LoVo (cell line): ENCODE results near the gene FLII.

ENCODE experiments used
- DNase-seq: peaks from one replicate; pipeline ENCODE4 v3.0.0-alpha.2; 2016; ENCODE audit warnings: low spot score

The FLII gene

DNA sequence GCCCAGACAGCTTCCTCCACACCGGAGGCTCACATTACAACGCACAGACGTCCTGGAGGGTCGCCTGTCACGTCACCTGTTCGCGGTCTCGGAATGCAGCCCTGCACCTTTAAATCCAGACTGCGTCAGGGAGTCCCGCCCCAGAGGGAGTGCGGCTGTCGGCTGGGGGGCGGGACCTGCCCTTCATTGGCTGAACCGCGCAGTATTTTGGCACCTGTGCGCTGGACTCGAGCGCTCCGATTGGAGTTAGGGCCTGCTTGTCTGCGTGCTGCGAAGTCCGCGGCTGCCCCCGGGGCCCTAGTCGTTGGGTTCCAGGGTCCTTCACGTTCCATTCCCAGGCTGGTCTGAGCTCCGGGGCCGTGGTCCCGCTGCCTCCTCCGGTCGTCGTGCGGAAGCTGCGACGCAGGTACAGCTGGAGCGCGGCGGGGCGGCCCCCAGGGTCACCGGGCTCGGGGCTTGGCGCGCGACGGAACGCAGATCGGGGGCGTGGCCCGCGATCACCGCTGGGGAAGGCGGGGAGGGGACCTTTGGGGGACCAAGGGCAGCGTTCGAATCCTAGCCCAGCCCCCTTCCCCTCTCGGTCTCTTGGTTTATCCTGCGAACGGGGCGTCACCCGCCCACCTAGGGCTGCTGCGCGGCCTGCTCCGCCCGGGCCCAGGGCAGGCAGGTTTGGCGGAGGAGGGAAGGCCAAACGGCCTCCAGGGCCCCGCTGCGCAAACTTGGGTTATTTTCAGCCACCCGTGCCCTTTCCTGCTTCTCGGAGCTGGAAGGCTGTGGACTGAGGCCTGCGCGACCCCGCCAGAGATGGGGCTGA is 2.0 kb upstream of the FLII start, which contains the start of gene MIEF2:
MIEF2 (plus strand) TSS at position 331 of the 814 bp plus-strand sequence. CDS start 2,059 bp downstream, outside the sequence.
- peak; percentile 96 for DNase-seq

DNA sequence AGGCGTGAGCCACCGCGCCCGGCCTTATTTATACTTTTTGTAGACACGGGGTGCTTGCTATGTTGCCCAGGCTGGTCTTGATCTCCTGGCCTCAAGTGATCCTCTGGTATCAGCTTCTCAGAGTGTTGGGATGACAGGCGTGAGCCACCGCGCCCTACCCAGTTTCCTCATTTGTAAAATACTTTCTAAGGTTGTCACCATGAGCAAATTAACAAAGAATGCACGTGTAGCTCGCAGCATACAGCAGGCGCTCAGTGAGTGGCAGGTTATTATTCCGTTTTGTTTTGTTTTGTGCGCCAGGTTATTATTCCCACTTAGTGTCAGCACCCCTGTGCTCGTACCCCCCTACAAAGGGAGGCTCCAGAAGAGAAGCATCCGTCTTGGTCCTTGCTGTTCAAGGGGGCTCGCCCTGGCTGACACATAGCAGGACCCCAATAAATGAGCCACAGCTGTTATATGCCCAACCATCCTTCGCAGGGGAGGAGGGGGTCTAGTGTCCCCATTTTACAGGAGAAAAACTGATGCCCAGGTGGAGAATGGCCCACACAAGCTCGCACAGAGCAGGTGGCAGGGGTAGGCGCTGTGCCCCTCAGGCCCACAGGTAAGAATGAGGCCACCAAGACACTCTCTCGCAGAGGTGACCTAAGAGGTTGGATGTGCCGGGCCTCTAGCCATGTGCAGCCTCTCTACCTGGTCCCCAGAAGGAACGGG is 1.2 kb upstream of the FLII start:
- peak; percentile 72 for DNase-seq

DNA sequence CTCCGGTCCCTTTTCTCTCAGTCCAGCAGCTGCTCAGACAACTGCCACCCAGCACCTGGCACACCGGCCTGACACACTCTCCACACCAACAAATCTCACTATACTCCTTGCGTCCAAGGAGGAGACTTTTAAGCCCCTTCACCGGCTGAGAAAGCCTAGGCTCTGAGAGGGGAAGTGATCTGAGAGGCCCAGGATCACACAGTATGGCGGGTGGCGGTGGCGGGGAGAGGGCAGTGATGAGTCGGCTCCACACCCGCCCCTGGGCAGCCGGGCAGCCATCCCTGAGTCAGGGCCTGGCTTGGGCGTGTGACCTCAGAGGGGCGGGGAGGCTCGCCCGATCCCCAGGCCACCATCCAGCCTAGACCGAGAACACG is 569 bp downstream of the FLII start:
- DNase-seq = peak; percentile 73

DNA sequence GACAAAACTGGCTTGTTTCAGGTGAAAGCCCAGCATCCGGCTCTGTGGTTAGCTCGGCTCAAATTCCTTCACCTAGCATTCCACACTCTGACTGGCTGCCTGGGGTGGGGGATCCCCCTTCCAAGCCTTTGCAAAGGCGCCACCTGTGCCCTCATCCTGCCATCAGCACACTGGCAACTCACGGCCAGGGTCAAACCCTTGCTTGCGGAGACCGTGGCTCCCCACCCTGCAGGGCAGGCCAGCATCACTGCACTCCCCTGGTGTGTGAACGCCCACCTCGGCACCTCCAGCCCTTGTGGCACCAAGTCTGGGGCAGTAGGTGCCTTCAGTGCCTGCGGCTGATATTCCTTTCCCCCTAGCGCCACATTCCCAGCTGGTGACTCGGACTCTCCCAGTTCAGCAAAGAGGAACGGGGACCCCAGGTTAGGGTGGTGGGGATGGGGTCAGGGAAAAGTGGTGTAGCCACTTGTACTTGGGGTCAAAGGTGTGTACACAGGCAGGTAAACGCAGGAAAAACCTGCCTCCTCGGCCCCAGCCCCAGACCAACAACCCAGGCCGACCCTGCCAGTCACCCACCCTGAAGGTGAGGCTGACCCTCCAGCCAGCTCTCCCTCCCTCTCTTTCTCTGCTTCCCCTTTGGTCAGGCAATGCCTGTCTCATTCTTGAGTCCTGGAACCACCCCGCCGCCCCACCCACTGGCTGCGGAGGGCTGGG is 1.1 kb downstream of the FLII start:
- peak; percentile 60 for DNase-seq

DNA sequence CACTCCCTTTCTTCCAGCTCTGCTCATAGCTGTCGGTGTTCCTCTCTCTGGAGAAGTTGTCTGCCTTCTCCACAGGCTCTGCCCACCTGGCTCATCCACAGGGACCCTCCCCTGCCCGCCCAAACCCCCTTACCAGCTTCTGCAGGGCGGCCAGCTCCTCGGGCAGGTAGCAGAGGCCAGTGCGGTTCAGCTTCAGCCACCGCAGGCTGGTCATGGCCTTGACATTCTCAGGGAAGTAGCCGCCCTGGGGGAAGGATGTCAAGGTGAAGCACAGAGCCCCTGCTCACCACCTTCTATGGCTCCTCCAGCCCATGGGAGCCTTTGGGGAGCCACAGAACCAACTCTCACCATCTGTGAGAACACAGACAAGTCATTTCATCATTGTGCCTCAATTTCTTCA is 1.8 kb downstream of the FLII start:
- no peak for DNase-seq

DNA sequence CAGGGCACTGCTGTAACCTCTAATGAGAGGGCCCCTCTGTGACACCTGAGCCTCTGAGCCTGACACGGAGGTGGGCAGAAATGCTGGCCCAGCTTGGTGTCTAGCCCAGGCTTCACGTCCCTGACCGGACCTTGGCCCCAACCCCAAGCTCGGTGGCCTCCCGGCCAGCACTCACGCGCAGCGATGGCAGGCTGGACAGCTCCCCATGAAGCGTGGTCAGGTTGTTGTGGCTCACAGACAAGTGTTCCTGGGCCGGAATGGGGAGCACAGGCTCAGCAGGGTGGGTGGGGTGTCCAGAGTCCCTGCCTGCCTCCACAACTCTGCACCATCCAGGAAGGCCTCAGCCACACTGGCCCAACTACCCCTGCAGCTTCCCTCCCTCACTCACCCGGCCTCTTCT is 2.2 kb downstream of the FLII start:
- no peak for DNase-seq

DNA sequence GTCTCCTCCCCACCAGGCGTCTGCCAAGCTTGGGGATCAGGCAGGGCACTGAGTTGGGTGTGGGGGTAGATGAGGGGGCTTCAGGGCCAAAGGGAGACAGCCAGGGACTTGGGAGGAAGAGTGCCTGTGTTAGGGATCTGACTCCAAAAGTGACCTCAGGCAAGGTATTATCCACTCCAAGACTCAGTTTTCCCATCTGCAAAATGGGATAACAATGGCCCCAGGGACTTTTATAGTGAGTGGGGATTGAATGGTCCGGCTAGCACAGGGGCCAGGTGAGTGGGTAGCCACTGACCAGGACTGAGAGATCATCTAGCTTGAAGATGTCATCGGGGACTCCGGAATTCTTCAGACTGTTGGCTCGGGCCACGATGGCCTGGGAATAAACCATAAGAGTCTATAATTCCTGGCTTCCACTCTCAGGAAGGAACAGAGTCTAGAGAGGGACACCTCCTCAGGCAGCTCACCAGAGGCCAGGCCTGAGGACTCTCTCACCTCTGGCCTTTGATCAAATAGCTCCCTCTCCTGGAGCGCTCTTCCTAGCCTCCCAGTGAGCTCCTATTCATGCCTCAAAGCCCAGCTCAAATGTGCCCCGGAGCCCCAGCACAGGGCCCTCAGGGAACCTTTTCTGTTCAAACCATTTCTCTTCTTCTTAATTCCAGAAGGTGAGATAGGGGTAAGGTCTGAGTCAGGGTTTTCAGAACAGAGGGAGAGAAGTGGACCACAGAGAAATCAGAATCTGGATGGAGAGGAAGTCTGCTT is 3.5 kb downstream of the FLII start:
- no peak for DNase-seq

DNA sequence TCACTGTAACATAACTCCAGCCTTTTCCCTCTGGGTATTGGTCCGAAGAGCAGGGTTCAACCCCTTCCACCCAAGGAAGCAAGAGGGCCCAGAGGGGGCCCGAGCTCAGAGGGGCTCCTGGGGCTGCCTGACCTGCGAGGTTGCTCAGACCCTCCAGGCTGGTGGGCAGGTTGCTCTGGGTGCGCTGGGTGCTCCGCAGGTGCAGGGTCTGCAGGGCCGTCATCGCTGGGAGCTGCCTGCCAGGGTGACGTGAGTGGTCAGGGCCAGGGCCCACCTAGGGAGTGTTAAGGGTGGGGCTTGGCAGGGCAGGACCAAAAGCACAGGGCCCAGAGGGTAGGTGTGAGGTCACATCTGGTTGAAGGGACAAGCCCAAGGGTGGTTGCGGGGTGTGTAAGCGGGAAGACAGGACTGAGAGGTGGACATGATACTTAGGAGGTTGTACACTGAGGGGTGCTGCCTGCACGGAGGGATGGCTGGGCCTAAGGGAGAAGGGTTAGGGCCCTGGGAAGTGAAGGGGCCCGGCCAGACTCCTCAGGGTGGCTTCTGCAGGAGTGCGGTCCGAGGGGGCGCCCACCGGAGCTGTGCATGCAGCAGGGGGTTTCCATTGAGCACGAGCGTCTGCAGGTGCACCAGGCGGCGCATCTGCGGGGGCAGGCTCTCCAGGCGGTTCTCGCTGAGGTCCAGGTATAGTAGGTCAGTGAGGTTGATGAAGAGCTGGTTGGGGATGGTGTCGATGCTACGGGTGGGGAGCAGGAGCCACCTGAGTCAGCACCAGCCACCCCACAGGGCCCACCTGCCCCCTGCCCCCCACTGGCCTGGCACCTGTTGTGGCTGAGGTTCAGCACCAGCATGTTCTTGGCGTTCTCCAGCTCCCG is 4.4 kb downstream of the FLII start:
- DNase-seq = no peak

DNA sequence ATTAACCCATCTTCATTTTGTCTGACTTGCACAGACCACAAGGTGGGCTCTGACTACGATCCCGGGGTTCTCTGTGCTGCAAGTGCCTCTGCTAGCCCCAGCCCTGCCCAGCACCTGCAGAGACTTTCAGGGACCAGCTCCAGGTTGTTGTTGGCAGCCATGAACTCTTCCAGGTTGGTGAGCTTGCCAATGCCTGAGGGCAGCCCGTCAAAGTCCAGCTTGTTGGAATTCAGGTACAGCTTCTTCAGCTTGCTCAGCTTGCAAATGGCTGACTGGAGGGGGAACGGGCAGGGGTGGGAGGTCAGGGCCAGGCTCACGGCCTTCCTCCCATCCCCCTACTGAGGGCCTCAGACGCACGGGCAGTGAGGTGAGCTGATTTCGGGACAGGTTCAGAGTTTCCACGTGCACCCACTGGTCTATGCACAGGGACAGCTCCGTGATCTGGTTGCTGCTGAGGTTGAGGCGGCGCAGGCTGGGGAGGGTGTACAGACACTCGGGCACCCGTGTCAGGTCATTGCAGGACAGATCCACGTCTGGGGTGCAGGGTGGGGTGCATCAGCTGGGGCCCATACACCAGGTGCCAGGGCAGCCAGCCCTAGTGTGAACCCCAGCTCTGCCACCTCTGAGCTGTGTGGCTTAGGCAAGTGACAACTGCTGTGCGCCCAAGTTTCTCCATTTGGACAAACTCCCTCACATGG is 5.2 kb downstream of the FLII start:
- DNase-seq = no peak

DNA sequence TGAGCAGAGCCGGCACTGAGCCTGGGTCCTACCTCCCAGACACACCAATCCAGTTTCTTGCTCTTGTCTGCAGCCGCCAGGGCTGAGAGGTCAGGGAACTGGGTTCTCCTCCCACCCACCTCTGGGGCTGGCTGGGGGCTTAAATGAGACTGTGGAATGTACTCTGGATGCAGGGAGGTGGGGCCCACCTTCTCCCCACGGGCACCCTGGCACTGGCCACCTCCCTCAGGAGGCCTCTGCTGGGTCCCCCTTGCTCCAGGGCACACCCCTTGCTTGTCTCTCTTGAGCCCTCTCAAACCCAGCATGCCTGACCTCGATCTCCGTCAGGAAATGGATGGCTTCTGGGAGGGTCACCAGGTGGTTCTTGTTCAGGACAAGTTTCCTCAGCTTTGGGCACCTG is 6.4 kb downstream of the FLII start:
- no peak for DNase-seq

DNA sequence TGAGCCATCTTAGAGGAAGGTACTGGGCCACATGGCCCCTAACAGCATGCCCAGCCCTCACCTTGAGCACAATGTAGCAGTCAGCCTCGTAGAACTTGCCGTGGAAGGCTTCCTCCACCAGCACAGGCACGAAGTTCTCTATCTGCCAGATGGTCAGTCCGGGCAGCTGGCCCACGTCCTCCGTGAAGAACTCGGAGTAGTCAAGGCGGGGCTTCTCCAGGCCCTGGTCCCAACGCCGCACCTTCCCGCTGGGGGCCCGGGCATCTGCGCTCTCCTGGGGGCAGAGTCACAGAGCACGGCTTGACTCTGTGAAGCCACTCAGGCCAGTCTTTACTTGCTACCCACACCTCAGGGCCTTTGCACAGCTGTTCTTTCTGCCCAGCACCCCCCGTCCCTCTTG is 7.3 kb downstream of the FLII start:
- DNase-seq = no peak

DNA sequence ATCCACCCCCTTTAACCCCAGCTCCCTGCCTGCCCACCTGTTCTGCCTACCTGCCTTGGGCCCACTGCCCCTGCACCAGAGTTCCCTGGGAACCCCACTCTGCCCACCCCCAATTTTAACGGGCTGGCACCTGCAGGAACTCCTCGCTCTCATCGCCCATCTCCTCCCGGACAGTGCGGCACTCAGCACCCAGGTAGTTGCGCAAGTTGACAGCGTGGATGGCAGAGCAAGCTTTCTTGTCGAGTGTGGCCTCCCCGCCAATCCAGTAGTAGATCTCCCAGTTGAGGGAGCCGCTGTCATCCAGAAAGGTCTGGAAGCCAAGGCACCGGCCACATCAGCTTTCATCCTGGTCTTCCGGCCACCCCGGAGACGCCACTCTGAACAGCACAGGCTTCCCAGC is 7.8 kb downstream of the FLII start:
- DNase-seq = no peak

DNA sequence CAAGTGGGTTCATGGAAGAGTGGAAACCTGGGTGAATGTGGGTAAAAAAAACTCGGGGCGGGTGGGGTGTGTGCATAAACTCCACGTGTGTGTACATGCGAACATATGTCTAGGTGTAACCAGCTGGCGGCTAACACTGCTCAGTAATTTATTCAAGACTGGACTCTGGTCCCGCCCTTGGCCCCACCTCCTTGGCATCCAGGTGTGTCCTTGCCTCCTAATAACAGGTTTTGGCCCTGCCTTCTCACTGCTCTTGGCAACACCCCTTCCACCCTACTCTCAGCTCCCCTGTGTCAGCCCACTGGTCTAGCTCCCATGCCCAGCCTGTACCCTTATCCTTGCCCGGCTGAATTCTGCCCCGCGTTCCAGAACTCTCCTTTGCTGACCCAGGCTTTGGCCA is 8.3 kb downstream of the FLII start:
- DNase-seq = no peak

DNA sequence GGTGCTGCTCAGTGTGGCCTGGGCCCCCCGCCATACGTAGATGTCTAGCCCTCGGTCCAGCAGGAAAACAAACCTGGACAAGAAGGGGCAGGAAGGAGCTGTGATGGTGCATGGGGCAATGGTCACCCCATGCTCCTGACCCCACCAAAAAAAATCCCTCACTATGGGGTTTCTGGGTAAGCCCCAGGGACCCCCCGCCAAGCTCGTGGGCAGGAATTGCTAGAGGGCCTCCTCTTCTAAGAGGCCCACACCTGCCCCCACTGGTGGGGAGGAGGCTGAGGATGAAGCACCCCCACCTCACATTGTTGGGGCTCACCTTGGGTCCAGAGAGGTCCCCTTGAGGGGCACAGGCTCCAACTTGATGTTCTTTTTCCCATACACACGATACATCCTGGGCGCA is 9.7 kb downstream of the FLII start:
- DNase-seq = no peak

DNA sequence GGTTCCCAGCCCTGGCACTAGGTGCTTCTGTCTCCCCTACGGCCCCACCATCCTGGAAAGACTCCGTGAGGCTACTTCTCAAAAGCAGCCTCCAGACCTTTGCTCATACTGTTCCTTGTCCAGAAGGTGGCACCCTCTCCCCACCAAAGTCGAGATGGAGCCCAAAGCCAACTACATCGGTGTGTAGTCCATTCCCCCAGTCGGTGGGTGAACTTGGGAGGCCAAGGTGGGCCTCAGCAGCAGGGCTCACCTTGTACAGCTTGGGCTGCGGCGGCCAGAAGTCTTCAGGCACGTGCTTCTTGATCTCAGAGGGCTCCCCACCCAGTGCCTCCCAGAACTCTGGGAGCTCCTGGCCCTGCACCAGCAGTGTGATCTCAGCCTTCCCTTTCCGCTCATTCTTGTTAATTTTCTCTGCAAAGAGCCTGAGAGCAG is 10.2 kb downstream of the FLII start:
- DNase-seq = peak; percentile 23

DNA sequence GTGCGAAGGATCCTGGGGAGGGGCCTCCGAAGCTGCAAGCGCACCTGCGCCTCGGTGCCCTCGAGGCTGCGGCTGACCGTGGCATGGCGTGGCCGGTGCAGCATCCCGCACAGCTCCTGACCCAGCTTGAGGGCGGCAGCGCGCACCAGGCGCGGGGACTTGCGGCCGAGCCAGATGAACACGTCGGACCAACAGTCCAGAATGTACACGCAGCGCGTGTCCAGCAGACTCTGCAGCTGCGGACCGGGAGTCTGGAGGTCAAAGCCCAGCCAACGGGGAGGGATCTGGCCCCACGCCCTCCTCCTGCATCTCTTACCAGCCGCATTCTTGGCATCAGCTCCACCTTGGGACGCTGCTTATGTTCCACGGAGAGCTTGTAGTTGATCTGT is 10.9 kb downstream of the FLII start:
- DNase-seq = no peak

DNA sequence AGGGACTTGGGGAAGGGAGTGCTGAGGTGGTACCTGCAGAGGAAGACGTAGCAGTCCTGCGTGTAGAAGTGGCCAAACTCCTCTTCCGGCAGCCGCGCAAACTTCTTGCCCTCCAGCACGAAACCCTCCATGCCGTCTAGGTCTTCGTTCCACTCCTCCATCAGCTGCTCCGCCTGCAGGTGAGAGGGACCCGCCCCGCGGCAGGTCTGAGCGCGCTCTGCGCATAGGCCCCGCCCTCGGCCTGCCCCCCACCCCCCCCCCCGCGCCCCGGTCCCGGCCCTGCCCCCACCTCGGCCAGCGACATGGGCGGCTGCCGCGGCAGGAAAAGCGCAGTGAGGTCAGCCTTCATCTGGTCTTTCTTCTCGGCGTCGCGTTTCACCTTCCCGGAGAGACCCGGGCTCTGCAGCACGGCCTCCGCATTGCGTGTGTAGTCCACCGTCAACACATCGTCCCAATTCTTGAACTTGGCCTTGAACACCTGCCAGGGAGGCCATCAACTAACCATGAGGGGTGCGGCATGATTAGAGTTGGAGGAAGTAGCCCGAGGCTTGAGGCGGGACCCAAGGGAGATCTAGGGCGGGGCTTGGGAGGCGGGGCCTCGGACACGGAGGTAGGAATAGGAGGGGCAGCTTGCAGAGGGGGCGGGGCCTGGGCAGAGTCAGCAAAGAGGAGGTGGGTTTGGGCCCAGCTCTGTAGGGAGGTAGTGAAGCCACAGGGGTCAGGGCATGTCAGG is 11.5 kb downstream of the FLII start:
- DNase-seq = no peak

DNA sequence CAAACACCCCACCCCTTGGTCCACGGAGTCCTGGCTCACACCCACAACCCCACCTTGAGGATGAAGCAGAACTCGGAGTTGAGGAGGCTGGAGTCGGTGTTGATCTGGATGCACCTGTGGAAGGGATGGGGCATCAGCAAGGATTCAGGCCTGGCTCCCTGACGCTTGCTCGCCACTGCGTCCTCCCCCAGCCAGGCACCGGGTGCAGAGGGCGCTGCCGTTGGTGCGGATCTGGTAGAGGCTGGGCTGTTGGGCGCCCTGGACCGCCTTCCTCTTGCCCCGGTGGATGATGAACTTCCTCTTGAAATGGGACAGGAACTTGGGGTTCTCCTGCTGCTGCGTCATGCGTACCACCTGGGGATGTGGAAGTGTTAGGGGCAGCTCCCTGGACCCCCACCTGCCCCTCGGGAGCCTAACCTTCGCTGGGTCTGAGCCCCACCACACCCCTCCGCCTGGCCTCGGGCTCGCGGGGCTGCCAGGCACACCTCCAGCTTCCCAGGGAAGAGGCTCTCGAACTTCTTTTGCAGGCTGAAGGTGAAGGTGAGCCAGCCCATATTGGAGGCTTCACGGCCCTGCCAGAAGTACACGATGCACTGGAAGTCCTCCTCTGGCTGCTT is 12.3 kb downstream of the FLII start:
- DNase-seq = no peak

DNA sequence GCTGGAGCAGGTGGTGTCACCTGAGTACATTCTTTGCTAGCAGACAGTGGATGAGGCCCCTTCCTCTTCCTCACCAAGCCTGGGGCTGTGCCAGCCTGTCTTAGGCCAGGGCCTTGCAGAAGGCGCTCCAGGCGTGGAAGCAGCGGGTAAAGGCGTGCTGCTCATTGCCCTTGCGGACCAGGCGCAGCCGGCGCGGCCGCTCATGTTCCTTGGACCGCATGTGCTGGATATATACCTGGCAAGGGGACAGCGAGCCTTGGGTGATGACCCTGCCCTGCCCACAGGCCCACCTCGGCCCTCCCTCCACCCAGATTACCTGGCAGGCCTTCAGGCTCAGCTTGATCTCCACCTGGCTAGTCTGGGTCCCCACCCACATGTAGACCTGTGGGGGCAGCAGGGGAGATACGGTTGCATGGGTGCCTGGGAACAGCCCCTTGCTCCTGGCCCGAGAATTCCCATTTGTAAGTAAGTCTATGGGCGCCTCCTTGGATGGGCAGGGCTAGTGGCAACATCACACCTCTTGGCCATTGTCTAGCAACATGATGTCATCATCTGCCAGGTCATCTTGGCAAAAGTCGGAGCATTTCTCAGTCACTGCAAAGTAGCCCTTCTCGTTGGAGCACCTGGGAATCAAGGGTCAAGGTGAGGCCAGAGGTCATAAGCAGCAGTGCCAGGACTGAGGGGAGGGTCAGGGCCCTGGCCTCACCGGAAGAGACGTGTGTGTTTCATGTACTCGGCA is 13.3 kb downstream of the FLII start:
- DNase-seq = no peak
